ENCODE measurements around the gene HIGD1A.

Gene HIGD1A

DNA sequence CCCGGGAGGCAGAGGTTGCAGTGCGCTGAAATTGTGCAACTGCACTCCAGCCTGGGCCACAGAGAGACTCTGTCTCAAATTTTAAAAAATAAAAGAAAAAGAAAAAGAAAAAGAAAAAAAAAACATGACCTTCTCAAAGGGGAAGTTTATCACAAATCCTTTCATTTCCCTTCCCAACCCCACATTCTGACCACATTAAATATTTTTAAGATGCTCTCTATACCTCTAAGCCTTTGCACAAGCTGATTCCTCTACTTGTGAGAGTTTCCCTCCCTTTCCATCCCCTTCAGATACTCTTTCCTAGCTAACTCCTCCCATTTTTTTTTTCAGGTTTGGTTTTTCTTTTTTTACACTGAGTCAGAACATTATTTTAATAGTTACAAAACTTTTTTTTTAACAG lies 4.0 kb downstream of the HIGD1A start:
- DNase-seq (ENCODE audit: low read depth, low spot score), result no peak

DNA sequence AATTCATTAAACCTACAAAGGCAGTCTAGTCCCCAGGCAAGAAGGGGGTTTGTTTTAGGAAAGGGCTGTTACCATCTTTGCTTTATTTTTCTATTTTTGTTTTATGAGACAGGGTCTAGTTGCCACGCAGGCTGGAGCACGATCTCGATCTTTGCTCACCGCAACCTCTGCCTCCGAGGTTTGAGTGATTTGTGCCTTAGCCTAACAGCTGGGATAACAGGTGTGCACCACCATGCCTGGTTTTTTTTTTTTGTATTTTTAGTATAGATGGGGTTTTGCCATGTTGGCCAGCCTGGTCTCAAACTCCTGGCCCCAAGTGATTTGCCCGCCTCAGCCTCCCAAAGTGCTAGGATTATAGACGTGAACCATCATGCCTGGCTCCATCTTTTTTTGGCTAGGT lies 4.9 kb downstream of the HIGD1A start:
- no peak for DNase-seq (ENCODE audit: low read depth, low spot score)

DNA sequence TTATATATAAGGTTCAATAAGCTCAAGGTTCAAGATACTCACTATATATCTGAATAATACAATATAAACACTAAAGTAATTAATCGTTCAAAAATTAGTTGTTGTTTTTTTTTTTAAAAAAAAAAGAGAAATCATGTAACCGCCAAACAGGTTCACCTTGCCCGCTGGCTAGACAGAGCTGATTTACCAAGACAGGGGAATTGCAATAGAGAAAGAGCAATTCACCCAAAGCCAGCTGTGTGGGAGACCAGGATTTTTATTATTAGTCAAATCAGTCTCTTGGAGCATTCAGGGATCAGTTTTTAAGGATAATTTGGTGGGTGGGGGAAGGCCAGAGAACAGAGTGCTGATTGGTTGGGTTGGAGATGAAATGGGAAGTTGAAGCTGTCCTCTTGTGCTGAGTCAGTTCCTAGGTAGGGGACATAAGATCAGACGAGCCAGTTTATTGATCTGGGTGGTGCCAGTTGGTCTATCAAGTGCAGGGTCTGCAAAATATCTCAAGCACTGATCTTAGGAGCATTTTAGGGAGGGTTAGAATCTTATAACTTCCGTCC lies 7.9 kb downstream of the HIGD1A start:
- no peak for DNase-seq (ENCODE audit: low read depth, low spot score)

DNA sequence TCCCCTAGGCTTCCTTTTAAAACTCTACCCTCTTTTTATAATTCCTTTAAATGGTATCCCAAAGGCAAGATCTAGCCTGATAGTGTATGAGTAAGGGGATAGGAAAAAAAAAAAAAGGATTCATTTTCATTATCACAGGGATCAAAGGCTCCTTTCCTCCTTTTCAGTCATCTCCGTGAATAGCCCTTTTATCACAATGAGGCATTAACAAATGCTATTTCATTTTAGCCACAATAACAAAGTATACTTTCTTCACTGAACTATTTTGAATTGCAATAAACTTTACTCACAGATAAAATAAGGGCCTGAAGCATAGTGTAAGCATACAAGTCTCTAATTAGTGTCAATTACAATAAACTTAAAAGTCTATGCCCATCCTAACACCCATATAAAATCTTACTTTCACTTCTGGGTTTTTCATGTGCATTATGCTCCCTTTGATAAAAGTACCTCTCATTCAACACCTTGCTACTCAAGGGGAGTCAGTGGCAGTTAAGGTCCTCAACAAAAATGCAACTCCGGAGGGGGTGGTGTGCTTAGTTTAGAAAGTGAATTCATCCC lies 8.6 kb downstream of the HIGD1A start:
- no peak for DNase-seq (ENCODE audit: low read depth, low spot score)

DNA sequence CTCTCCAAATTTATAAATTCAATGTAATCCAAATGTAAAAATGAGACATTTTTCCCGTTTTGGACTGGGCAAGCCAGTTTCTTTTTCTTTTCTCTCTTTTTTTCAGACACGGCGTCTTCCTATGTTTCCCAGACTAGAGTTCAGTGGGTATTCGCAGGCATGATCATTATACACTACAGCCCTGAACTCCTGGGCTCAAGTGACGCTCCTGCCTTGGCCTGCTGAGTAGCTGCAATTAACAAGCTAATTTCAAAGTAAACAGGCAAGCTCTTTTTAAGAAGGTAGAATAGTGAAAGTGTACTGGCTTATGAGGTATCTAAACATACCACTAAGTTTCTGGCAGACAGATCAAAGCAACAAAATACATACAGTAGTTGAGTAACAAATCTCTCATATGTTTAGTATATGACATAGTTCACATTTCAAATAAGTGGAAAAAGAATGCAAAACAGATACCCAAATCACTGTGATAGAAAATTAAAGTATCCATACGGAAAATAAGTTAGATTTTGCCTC lies 13.5 kb downstream of the HIGD1A start:
- no peak for DNase-seq (ENCODE audit: low read depth, low spot score)

DNA sequence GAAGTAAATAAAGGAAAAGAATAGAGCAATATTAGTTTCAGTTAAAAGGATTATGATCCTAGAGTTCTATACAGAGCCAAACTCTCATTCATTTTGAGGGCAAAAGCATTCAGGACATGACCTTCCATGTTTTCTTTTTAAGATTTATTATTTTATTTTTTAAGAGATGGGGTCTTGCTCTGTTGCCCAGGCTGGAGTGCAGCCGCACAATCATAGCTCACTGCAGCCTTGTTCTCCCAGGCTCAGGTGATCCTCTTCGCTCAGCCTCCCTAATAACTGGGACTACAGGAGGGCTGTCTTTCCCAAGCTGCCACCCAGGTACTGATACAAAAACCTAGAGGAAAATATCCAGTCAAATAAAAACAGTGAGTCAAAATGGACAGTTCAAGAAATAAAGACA lies 17.7 kb downstream of the HIGD1A start:
- no peak for DNase-seq (ENCODE audit: low read depth, low spot score)

DNA sequence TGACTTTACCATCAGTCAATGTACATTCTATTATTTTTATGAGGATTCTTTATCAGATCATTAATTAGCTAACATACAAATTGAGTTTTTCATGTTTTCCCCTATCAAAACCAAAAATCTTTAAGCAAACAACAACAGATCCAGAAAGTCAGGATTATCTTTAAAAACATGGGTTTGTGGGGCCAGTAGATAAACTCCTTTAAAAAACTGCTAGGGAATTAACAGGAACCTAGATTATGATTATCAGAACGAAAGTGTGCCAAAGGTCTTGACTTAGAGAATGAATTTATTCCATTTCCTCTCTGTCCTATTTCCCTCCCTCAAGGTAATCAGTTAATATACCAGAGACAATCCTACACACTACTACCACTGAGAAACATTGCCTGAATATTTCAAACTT lies 18.1 kb downstream of the HIGD1A start:
- DNase-seq (ENCODE audit: low read depth, low spot score), result no peak

DNA sequence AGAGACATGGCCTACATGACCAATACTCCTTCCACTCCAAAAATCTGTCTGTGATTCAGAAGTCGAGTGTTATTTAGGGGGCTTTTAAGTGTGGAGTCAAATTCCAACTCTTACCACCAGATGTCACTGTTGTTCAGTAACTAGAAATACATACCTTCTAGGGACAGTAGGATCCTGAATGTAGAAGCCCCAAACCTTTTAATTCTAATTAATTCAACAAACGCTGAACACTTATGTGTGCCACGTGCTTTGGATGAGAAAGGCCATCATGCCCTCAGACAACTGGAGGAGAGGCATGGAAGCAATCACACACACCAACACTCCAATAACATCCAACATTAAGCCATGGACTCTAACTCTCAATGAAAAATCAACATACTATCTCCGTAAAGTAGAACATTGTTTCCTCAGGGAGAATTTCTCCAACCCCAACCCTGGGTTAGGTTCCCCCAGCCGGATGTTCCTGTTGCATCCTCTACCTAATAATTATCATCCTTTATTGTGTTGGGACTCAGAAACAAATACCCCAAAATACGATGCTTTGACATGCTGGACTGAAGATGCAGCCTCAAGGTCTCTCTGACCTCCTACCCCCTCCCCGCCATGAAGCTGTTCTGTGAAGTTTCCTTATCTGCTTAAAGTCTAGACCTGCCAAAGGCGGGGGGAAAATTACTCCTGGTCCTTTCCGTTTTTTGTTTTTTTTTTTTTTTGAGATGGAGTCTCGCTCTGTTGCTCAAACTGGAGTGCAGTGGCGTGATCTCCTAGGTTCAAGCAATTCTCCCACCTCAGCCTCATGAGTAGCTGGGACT lies 23.2 kb downstream of the HIGD1A start:
- no peak for DNase-seq (ENCODE audit: low read depth, low spot score)

DNA sequence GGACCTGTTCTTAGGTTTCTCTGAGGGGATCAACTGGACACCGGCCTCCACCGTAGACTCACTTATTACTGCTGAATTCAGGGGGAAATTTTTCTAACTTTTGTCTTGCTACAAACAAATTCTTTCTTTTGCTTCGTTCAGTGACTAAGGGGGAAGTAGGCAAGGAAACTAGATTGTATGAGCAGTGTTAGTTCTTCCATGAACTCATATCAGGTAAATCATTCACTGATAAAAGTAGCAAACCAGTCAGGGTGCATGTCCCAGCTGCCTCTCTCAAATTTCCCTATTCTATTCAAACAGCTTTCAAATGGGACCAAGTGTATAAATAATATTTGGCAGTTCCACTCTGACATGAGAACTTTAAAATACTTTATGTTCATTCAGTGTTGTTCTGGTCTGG lies 23.9 kb downstream of the HIGD1A start:
- DNase-seq (ENCODE audit: low read depth, low spot score), result no peak

DNA sequence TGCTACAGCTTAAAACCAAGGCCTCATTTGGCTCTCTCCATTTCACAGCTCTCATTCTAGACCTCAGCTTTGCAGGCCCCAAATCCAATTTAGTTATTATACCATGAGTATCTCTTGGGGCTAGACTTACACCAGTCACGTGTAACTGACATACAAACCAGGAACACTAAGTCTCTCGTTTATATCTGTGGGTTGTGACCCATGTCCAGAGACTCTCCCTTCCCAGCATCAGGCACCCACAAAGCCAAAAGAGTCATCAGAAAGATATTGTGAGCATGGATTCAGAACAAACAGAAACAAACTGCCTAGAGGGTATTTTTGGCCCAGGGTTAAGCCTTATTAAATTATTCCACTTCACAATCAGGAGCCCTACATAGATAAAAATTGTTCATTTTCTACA lies 25.6 kb downstream of the HIGD1A start:
- no peak for DNase-seq (ENCODE audit: low read depth, low spot score)

DNA sequence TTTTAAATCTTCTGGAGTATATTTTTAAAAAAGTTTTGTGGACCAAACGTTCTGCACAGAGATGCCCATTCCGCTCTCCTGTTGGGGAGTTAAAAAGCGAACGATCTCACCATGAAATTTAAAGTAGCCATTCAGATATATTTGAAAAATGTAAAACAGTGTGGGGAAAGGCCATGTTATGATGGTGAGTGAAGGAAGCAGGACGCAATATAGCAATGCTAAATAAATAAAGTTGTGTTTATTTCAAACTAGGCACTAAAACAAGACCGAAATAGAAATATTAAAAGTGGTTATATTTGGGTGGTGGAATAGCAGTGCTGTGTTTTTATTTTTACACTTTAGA lies 30.9 kb downstream of the HIGD1A start:
- no peak for DNase-seq (ENCODE audit: low read depth, low spot score)

DNA sequence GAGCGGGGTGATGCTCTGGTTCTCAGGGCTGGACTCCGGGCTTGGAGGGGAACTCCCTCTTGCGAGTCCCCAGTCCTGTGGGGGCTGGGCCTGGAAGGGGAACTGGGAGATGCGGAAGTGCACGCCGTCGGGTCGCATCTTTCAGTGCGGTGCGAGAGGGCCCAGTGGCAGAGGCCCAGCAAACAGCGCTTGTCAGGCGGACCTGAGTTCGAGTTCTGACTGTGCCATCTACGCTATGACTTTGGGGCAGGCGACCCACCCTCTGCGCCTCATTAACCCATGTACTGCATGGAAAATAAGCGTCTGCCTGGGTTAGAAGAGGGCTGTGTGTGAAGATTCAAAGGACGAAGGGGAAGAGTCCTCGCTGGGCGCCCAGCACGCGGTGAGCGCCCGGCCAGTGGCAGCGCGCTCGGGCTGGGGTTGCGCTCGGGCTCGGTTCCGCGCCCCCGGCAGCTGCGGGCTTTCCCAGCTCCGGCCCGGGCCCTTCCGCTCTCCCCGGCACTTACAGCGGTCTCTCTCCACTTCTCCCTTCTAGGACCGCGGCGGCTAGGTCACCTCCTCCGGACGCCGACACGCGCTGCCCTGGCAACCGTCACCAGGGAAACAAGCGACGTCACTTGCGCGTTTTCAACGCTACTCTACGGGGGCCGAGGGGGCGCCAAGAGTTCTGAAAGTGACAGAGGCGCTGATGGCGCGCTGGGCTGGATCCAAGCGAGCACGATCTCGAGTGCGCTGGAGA lies 31.5 kb downstream of the HIGD1A start, which contains the start of gene CCDC13:
Gene CCDC13, minus strand, starts transcription at position 584 of the 739 bp plus-strand sequence. CDS start 14,908 bp downstream, outside the sequence.
- peak; percentile 83 for DNase-seq (ENCODE audit: low read depth, low spot score)

DNA sequence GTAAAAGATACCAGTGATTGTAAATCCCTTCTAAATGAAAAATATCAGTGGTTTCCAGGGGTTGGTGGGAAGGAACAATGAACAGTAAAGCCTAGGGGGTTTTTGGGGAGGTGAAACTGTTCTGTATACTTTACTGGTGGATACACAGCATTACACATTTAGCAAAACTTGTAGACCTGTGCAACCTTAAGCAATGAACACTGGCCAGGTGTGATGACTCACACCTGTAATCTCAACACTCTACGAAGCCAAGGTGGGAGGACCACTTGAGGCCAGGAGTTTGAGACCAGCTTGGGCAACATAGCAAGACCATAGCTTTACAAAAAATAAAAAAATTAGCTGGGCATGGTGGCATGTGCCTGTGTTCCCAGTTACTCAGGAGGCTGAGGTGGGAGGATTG lies 33.0 kb downstream of the HIGD1A start:
- no peak for DNase-seq (ENCODE audit: low read depth, low spot score)

DNA sequence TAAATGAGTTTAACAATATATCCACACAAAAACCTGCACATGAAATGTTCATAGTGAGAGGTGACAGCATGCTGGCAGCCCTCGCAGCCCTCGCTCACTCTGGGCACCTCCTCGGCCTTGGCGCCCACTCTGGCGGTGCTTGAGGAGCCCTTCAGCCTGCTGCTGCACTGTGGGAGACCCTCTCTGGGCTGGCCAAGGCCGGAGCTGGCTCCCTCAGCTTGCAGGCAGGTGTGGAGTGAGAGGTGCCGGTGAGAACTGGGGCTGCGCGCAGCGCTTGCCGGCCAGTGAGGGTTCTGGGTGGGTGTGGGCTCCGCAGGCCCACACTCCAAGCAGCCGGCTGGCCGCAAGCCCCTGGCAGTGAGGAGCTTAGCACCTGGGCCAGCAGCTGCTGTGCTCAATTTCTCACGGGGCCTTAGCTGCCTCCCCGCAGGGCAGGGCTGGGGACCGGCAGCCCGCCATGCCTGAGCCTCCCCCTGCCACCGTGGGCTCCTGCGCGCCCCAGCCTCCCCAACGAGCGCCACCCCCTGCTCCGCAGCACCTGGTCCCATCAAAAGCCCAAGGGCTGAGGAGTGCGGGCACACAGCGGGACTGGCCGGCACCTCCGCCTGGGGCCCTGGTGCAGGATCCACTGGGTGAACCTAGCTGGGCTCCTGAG lies 34.7 kb downstream of the HIGD1A start:
- DNase-seq (ENCODE audit: low read depth, low spot score), result no peak

DNA sequence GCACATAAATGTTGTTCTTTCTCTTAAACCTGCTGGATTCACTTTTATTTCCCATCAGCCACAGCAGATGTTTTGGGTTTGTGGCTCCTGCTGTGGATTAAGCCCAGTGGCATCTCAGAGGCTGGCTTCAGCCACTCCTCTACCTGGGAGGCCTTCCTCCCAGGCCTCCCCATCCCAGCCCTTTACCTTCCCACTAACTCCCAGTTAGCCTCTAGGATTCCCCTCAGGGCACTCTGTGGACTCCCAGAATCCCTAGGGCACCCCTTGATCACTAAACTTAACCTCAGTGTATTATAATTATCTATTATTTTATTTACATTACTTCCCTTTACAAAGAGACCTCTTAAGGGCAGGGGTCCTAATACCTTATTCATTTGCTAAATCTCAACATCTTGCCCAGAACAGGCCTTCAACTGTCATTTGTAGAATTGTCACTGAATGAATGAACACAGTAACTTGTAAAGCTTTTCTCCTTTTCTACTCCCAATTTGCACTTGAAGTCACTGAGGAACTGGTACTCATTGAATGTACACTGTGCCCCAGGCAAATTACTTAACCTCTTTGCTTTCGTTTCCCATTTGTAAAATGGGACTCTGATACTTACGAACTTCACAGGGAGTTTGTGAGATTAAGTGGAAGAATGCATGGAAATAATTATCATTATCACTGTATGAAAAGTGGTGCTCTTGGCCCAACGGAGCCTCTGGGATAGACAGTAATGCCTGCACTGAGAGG lies 39.6 kb downstream of the HIGD1A start:
- DNase-seq (ENCODE audit: low read depth, low spot score), result no peak

DNA sequence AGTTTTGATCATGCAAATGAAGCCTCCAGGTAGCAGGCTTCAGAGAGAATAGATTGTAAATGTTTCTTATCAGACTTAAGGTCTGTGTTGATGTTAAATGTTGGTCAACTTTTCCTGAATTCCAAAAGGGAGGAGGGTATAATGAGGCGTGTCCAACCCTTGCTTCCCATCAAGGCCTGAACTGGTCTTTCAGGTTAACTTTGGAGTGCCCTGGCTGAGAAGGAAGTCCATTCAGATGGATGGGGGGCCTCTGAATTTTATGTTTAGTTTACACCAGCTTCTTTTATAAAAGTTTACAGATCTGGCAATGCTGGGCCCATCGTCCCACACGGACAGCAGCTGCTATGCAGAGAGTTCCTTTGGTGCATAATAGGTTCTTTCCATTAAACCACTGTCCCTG lies 40.2 kb downstream of the HIGD1A start:
- no peak for DNase-seq (ENCODE audit: low read depth, low spot score)

DNA sequence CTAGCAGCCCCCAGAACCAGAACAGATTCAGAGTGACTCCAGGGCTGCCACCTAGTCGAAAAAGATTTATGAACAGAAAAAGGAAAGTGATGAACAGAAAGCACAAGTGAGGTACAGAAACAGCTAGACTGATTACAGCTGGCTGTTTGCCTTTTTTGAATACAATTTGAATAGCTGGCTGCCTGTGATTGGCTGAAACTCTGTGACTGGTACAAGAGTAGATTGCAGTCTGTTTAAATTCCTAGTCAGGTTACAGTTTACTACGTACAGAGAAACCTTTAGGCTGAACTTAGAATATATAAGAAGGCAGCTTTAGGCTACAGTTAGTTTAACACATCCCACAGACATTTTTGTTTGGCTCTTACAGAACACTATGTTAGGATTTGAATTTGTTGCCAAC lies 41.3 kb downstream of the HIGD1A start:
- no peak for DNase-seq (ENCODE audit: low read depth, low spot score)

DNA sequence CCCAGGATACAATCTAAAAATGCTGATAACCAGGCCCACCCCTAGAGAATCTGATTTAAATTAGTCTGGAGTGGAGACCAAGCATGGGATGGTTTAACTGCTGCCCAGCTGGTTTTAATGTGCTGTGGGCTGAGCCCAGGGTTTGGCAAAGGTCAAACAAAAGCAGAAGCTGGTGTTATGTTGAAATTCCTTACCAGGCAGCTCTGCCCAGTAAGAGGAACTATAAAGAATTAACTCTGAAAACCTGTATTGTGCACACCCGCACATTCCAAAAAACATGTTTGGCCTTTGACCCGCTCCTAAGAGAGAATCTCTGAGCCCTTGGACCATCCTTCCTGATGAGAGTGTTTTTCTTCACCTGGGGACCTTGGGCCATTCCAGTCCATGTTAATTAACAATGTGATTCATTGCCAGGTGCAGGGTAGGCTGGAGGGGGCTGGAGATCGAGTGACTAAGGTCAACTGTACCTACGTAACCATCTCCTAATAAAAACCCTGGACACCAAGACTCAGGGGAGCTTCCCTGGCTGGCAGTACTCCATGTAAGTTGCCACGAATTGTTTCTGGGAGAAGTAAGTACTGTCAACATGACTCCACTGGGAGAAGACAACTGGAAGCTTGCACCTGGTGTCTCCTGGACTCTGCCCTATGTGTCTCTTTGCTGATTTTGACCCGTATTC lies 42.1 kb downstream of the HIGD1A start:
- DNase-seq (ENCODE audit: low read depth, low spot score), result no peak

DNA sequence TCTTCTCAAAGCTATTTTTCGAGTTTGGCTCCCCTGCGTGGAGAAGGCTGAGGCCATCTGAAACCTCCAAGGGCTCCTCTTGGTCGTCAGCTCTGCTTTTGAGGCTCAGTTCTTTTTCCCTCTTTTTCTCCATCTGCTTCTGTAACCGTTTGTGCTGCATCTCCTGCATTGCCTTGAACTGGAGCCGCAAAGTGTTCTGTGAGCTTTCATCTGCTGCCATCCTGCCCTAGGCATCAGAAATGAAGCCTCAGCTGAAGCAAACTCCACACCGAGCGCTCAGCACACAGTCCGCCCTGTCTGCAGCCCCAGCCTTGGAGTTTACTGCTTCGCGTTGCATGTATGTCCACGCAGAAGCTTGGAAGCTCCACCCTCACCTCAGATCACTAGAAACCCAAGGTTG lies 46.2 kb downstream of the HIGD1A start:
- DNase-seq (ENCODE audit: low read depth, low spot score), result no peak

DNA sequence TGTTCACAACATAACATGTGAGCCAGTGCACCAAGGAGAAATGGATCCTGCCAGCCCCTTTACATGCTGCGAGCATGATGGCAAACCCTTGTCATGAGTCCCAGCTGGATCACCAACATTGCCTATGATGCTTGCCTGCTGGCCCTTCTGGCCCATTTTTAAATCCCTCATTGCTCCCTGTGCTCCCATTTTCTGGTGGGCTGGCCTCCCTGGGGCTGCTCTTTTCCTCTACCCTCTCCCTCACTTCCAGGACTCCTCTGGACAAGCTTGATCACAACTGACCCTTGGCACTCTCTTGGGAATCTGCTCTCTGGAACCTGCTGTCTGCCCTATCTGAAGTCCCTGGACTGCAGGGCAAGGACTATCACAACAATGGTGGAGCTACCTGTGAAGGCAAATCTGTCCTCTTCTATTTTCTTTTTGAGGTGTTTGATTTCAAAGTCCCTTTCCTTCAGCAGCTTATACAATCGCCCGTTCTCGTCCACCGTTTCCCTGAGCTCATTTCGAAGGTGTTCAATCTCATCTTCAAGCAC lies 47.5 kb downstream of the HIGD1A start:
- no peak for DNase-seq (ENCODE audit: low read depth, low spot score)
